Fibroblast of skin of right quadriceps (primary cell): ENCODE measurements around the gene CXCR6.

Source experiments
- DNase-seq: peaks from one replicate; pipeline ENCODE4 v3.0.0-alpha.2; 2013

The CXCR6 gene

GRCh38 chr3:45943207-45943846 lies at the start of gene CXCR6:
CXCR6 (plus strand) TSS chr3:45943464; CDS start chr3:45946482, 3,018 bp downstream.
- no peak for DNase-seq

- no peak for DNase-seq
These were observed 49.2 kb upstream of the CXCR6 start for GRCh38 chr3:45894015-45894414.

- no peak for DNase-seq
These were observed 47.4 kb upstream of the CXCR6 start for GRCh38 chr3:45895686-45896468.

GRCh38 chr3:45896956-45897355 lies 46.3 kb upstream of the CXCR6 start:
- peak; percentile 64 for DNase-seq

GRCh38 chr3:45904931-45905330 lies 38.3 kb upstream of the CXCR6 start:
- no peak for DNase-seq

- DNase-seq: no peak
These were observed 37.5 kb upstream of the CXCR6 start for GRCh38 chr3:45905755-45906154.

- DNase-seq: peak; percentile 37
These were observed 36.4 kb upstream of the CXCR6 start for GRCh38 chr3:45906681-45907407.

GRCh38 chr3:45907769-45908705 lies 35.2 kb upstream of the CXCR6 start:
- peak; percentile 21 for DNase-seq

GRCh38 chr3:45908761-45909160 lies 34.5 kb upstream of the CXCR6 start:
- no peak for DNase-seq

GRCh38 chr3:45909542-45909941 lies 33.7 kb upstream of the CXCR6 start:
- DNase-seq: no peak

GRCh38 chr3:45910892-45911291 lies 32.4 kb upstream of the CXCR6 start:
- DNase-seq: no peak

GRCh38 chr3:45911511-45912226 lies 31.6 kb upstream of the CXCR6 start:
- DNase-seq: no peak

GRCh38 chr3:45912435-45912834 lies 30.8 kb upstream of the CXCR6 start:
- DNase-seq: no peak

GRCh38 chr3:45914362-45915058 lies 28.8 kb upstream of the CXCR6 start:
- DNase-seq: no peak

GRCh38 chr3:45915059-45915439 lies 28.2 kb upstream of the CXCR6 start:
- DNase-seq: no peak

GRCh38 chr3:45915518-45916231 lies 27.6 kb upstream of the CXCR6 start:
- DNase-seq: peak; percentile 65

GRCh38 chr3:45917146-45917898 lies 25.9 kb upstream of the CXCR6 start:
- DNase-seq: no peak

- DNase-seq: no peak
These were observed 21.9 kb upstream of the CXCR6 start for GRCh38 chr3:45921158-45922038.

GRCh38 chr3:45922039-45922326 lies 21.3 kb upstream of the CXCR6 start:
- DNase-seq: no peak
